ENCODE measurements around the gene MTURN.

The MTURN gene

DNA sequence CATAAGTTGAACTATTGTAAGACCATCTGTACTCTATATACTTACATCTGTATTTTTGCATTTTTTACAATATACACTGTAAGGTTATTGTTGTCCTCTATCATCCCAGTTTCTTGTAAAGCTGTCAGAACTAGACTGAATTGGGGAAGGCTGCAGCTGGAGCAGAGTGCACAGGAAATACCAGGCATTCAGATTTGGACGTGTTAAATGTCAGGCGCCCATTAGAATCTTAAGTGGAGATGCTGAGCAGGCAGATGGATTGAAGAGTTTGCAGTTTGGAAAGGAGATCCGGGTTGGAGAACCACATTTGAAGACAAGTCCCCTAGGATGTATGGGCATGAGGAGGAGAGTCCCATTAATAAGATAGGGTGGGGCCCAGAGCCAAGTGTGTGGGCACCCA is 40.4 kb downstream of the MTURN start:
- TF ChIP-seq EGR1 (IDR thresholded peaks at IDR 0.05) (no peak), EP300 (IDR thresholded peaks at IDR 0.05; ENCODE audit: borderline replicate concordance) (no peak), FOXM1 (IDR thresholded peaks at IDR 0.05; ENCODE audit: borderline replicate concordance, low read depth) (no peak), CEBPB (IDR thresholded peaks at IDR 0.05) (no peak), YY1 (IDR thresholded peaks at IDR 0.05; ENCODE audit: low read depth) (no peak), CREB1 (IDR thresholded peaks at IDR 0.05; ENCODE audit: low read depth) (no peak), TAF1 (IDR thresholded peaks at IDR 0.05; ENCODE audit: low read depth) (no peak), TEAD4 (IDR thresholded peaks at IDR 0.05) (no peak), TCF12 (IDR thresholded peaks at IDR 0.05; ENCODE audit: low read depth) (no peak), RAD21 (IDR thresholded peaks at IDR 0.05; ENCODE audit: low read depth) (no peak), ZBTB7A (IDR thresholded peaks at IDR 0.05; ENCODE audit: low read depth) (no peak), NFIC (IDR thresholded peaks at IDR 0.05) (no peak)
- TF ChIP-seq, protein P1, sequence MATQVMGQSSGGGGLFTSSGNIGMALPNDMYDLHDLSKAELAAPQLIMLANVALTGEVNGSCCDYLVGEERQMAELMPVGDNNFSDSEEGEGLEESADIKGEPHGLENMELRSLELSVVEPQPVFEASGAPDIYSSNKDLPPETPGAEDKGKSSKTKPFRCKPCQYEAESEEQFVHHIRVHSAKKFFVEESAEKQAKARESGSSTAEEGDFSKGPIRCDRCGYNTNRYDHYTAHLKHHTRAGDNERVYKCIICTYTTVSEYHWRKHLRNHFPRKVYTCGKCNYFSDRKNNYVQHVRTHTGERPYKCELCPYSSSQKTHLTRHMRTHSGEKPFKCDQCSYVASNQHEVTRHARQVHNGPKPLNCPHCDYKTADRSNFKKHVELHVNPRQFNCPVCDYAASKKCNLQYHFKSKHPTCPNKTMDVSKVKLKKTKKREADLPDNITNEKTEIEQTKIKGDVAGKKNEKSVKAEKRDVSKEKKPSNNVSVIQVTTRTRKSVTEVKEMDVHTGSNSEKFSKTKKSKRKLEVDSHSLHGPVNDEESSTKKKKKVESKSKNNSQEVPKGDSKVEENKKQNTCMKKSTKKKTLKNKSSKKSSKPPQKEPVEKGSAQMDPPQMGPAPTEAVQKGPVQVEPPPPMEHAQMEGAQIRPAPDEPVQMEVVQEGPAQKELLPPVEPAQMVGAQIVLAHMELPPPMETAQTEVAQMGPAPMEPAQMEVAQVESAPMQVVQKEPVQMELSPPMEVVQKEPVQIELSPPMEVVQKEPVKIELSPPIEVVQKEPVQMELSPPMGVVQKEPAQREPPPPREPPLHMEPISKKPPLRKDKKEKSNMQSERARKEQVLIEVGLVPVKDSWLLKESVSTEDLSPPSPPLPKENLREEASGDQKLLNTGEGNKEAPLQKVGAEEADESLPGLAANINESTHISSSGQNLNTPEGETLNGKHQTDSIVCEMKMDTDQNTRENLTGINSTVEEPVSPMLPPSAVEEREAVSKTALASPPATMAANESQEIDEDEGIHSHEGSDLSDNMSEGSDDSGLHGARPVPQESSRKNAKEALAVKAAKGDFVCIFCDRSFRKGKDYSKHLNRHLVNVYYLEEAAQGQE (IDR thresholded peaks at IDR 0.05; ENCODE audit: low read depth) = no peak
- TF ChIP-seq, protein P2, sequence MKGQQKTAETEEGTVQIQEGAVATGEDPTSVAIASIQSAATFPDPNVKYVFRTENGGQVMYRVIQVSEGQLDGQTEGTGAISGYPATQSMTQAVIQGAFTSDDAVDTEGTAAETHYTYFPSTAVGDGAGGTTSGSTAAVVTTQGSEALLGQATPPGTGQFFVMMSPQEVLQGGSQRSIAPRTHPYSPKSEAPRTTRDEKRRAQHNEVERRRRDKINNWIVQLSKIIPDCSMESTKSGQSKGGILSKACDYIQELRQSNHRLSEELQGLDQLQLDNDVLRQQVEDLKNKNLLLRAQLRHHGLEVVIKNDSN (IDR thresholded peaks at IDR 0.05) = no peak
- TF ChIP-seq, protein P3, sequence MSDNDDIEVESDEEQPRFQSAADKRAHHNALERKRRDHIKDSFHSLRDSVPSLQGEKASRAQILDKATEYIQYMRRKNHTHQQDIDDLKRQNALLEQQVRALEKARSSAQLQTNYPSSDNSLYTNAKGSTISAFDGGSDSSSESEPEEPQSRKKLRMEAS (IDR thresholded peaks at IDR 0.05) = no peak

DNA sequence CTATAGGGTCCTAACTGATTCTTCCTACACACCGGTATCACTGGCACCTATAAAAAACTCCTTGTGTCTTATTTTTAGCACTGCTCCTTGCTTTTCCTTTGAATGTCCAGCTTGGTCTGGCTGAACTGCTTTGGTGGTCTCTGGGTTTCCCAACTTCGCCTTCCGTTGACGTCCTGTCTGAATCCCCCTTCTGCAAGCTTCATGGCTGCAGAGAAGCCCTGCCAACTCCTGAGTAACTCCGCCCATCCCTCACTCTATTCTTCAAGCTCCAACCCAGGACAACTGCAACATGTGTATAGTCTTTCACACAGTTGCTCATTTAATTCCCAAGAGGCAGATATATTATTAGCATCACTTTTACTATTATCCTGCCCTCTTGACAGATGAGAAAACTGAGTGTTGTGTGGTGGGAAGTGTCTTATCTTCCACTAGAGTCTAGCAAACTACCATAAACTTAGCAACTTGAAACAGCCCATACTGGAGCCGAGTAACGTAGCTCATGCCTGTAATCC is 40.9 kb downstream of the MTURN start:
- TF ChIP-seq EP300 (IDR thresholded peaks at IDR 0.05; ENCODE audit: borderline replicate concordance) (no peak), YY1 (IDR thresholded peaks at IDR 0.05; ENCODE audit: low read depth) (no peak), RAD21 (IDR thresholded peaks at IDR 0.05; ENCODE audit: low read depth) (no peak), TAF1 (IDR thresholded peaks at IDR 0.05; ENCODE audit: low read depth) (no peak), TCF12 (IDR thresholded peaks at IDR 0.05; ENCODE audit: low read depth) (no peak), TEAD4 (IDR thresholded peaks at IDR 0.05) (no peak), CEBPB (IDR thresholded peaks at IDR 0.05) (no peak), CREB1 (IDR thresholded peaks at IDR 0.05; ENCODE audit: low read depth) (no peak), FOXM1 (IDR thresholded peaks at IDR 0.05; ENCODE audit: borderline replicate concordance, low read depth) (no peak), NFIC (IDR thresholded peaks at IDR 0.05) (no peak)
- TF ChIP-seq, protein P3 (IDR thresholded peaks at IDR 0.05) = no peak
- TF ChIP-seq, protein P2 (IDR thresholded peaks at IDR 0.05) = no peak
- TF ChIP-seq, protein P1 (IDR thresholded peaks at IDR 0.05; ENCODE audit: low read depth) = no peak

DNA sequence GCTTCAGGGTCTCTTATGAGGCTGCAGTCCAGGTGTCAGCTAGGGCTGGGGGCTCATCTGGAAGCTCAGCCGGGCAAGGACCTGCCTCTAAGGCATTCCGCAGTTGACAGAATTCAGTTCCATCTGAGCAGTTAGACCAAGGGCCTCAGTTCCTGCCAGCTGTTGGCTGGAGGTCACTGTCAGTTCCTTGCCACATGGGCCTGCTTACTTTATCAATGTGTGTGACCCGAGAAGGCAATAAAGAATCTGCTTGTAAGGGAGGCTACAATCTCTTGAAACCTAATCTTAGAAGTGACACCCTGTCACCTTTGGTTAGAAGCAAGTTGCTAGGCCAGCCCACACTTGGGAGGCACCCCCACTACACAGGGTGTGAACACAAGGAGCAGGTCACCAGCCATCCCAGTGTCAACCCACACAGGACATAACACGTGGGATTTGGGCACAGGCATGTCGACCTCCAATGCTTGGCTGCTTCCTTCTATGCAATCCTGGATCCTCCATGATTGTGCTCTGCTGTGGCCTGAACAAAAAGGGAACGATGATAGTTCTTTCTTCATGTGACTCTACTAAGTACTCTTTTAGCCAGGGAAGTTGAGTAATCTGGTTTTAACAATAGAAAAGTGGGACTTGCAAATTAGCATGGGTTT is 41.8 kb downstream of the MTURN start:
- TF ChIP-seq FOXM1 (IDR thresholded peaks at IDR 0.05; ENCODE audit: borderline replicate concordance, low read depth) (no peak), EP300 (IDR thresholded peaks at IDR 0.05; ENCODE audit: borderline replicate concordance) (no peak), TAF1 (IDR thresholded peaks at IDR 0.05; ENCODE audit: low read depth) (no peak), YY1 (IDR thresholded peaks at IDR 0.05; ENCODE audit: low read depth) (no peak), TEAD4 (IDR thresholded peaks at IDR 0.05) (no peak), EGR1 (IDR thresholded peaks at IDR 0.05) (no peak), CEBPB (IDR thresholded peaks at IDR 0.05) (no peak), TCF12 (IDR thresholded peaks at IDR 0.05; ENCODE audit: low read depth) (no peak), NFIC (IDR thresholded peaks at IDR 0.05) (no peak), RAD21 (IDR thresholded peaks at IDR 0.05; ENCODE audit: low read depth) (no peak), CREB1 (IDR thresholded peaks at IDR 0.05; ENCODE audit: low read depth) (no peak), ZBTB7A (IDR thresholded peaks at IDR 0.05; ENCODE audit: low read depth) (no peak)
- TF ChIP-seq, protein P3 (IDR thresholded peaks at IDR 0.05) = no peak
- TF ChIP-seq, protein P2 (IDR thresholded peaks at IDR 0.05) = no peak
- TF ChIP-seq, protein P1 (IDR thresholded peaks at IDR 0.05; ENCODE audit: low read depth) = no peak

Measured in Ishikawa (cell line).